HG02759 (cell line): ENCODE data around the gene ZNF335.
A peak's percentile ranks its signal among the peaks of the same experiment; 100 is the strongest.
"Not testable (repeated sequence)": the region's sequence is repeated elsewhere in the genome, so short reads cannot be mapped to it uniquely, and the experiment has no call there.

Experiments
- ATAC-seq: cut with Tn5 transposase; IDR thresholded peaks from one replicate; pipeline ENCODE4 v1.9.1; 2021; ENCODE audit warnings: mild to moderate bottlenecking, moderate library complexity; ENCODE audit not compliant: unreplicated experiment

ZNF335 gene

DNA sequence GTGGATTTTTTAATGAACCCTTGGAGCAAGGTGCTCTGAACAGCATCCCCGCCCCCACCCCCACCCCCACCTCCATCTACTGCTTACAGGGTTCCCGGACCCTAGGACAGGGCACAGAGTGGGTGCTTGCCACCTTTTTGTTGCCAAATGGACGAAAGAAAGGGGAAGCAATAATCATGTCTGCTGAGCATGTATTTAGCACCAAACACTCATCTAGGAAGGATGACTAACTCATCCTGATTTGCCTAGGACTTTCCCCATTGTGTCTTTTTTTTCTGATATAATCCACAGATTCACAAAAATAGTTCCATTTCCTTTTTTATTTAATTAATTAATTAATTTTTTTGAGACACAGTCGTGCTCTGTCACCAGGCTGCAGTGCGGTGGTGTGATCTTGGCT is 58.9 kb downstream of the ZNF335 start:
- no peak for ATAC-seq

DNA sequence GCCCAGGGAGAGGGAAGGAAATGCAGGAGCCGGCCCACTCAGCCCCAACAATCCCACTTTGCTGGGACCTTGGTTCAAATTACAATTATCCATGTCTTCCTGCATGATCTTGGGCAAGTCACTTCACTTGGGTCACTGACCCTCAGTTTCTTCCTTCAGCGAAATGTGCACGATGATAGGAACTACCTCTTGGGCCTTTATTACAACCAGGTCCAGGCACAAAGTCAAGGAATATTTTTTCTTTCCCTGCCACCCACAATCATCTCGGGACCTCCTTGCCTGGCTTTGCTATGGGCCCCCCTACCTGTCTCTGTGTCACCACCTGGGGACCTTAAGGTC is 59.7 kb downstream of the ZNF335 start:
- no peak for ATAC-seq

DNA sequence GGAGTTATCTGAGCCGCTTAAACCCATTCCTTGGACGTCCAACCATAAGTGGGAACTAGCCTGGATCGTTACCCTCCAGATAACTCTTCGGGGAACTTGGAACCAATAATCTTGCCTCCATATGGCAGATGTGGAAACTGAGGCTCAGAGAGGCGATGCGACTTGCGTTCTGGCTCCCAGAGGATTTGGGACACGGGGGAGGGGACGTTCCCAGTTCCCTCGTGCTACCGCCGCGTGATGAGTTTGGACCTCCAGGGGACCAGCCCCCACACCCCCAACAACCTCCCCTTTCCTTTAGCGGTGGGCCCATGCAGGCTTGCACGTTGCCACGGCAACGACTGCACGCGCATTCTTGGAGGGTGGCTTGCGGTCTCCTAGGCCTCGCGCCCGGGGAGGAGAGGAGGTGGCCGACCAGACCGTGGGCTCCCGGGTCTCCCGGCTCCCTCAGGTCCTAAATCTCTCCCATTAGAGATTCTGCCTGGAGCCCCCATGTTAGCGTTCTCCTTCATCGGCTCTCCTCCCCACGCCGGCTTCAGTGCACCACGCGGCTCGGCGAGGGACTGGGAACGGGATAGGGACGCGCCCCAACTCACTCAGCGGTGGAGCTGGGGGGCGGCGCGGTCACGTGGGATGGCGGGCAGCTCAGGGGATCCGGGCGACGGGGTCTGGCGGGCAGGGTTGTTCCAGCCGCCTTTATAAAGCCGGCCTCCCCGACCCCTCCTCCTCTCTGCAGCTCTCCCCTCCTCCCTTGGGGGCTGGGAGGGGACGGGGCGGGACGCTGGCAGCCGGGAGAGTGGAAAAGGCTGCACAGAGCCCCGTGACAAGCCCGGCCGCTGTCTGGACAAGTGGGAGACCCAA is 60.3 kb downstream of the ZNF335 start, which contains the start of gene PLTP:
Gene PLTP (minus strand): TSS at position 670 of the 858 bp plus-strand sequence. CDS start 703 bp downstream, outside the sequence.
- no peak for ATAC-seq

DNA sequence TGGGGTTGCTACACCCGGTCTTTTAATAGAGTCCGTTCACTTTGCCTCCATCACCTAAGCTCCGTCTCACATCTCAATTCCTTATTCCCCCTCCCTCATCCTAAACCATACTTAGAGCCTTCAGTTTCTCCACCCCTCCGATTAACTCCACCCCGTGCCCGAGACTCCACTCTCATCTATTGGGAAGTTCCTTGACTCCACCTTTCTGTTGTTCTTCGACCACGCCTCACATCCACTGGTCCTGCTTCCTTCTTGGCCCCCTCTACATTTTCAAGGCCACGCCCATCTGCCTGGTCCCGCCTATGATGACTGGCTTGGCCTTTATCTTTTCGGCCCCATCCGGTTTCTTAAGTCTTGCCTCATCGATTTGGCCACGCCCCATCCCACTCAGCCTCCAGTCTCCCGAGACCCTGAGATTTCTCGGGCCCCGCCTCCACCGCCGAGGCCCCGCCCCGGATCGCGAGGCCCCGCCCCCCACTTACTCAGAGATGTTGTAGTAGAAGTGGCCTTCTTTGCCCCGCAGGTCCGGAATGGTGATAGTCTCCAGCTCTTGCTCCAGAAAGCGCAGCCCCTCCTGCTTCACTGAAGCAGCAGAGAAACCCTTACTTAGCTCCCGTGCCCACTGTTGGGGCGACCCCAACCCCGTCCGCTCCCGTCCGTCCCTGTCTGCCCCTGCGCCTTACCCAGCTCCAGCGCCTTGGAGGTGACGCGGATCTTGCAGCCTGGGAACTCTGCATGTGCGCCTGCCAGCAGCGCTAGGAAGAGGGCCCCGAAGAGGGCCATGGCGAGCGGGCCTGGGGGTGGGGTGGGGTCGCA is 61.1 kb downstream of the ZNF335 start:
- peak; percentile 89 for ATAC-seq

DNA sequence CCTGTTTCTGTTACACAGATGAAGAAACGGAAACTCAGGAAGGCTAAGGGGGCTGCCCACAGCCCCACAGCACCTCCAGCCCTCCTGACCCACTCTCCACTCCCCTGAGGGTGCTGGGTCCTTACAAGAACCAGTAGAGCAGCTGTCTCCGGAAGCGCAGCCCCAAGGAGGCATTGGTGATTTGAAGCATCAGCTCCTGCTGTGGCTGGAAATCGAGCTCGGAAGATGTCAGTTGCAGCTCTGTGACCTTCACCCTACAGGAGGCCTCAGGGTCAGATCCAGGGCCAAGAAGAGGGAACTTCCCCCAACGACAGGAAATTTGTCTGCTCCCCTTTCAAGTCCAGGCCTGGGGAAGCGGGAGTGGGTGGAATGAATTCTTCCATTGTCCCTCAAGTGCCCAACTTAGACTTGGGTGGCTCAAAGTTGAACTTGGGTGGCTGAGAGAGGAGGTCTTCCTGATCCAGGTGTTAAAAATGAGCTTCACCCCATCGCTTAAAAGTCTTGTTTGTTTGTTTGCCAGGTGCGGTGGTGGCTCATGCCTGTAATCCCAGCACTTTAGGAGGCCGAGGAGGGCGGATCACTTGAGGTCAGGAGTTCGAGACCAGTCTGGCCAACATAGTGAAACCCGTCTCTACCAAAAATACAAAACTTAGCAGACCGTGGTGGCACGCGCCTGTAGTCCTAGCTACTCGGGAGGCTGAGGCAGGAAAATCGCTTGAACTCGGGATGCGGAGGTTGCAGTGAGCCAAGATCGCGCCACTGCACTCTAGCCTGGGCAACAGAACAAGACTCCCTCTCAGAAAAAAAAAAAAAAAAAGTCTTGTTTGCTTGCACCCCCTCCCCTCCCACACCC is 62.0 kb downstream of the ZNF335 start:
- ATAC-seq = no peak

DNA sequence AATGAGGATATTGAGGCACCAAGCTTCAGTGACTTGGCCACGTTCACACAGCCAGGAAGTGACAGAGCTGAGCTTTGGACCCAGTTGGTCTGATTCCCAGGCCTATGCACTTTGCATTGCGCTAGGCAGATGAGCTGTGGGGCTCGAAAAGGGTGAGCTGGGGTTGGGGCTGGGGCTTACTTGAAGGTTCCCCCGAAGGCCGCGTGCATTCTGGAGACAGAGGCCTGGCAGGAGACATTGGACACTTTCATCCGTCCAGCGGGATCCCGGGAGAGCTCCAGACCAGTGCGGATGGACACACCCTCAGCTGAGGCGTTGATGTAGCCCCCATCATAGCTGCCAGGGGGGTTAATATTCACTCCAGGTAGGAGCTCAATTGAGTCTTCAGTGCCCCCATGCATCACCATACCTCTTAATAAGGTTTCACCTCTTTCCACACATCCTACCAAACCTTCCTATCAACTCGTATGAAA is 62.6 kb downstream of the ZNF335 start:
- ATAC-seq = no peak

DNA sequence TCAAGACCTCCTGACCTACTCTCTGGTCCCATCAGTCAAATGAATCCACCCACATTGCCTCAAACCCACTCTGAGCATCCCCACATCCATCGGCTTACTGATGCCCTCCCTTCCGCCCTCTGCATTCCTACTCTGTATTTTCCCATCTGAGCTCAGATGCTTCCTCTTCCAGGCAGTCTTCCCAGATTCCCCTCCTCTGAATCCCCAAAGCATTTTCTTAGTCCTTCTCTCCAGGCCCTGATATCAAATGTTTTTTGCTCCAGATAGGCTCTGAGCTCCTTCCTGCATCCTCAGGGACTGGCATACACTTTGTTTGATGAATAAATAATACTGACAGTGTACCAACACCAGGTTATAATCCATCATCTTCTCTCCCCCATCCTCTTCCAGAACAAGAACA is 63.9 kb downstream of the ZNF335 start:
- ATAC-seq = no peak

DNA sequence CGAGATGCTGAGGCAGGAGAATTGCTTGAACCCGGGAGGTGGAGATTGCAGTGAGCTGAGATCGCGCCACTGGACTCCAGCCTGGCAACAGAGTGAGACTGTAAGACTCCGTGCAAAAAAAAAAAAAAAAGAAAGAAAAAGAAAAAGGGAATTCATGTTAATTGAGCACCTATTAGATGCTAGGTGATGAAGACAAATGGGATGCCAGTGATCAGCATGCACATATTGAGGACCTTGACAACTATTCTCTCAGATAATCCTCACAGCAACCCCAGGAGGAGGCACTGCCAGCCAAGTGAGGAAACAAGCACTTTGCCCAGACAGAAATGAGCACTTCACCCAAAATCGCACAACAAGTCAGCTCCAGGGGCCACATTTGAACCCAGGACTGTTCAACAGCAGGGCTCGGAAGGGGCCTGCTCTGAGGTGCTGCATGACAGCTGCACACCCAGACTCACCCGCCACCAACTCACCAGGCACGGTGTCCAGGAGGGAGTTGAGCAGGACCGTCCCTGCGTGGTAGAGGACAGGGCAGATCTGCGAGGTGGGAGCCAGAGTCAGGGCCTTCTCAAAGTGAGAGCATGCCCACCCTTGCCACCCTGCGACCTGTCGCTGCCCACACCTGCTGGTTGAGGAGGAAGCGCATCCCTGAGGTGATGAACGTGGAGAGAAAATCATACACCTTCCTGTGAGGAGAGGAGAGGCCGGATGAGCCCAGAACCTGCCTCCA is 64.6 kb downstream of the ZNF335 start:
- no peak for ATAC-seq

DNA sequence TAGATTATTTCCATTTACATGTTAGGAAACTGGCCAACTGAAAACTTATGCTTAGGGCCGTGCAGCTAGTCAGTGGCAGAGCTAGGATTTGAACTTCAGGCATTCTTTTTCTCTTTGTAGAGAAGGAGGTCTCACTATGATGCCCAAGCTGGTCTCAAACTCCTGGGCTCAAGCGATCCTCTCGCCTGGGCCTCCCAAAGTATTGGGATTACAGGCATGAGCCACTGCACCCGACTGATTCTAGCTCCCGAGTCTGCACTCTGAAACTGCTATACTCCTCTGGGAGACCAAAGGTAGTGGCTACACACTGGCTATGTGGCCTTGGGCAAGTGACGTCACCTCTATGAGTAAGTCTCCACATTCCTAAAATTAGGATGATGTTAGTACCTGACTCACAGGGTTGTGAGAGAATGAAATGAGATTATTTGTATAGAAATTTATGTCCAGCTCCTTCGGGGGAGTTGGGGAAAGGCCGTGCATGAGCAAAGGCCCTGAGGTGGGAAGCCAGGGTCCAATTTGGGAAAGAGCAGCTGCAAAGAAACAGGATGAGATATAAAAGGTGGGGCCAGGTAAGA is 66.4 kb downstream of the ZNF335 start:
- no peak for ATAC-seq

DNA sequence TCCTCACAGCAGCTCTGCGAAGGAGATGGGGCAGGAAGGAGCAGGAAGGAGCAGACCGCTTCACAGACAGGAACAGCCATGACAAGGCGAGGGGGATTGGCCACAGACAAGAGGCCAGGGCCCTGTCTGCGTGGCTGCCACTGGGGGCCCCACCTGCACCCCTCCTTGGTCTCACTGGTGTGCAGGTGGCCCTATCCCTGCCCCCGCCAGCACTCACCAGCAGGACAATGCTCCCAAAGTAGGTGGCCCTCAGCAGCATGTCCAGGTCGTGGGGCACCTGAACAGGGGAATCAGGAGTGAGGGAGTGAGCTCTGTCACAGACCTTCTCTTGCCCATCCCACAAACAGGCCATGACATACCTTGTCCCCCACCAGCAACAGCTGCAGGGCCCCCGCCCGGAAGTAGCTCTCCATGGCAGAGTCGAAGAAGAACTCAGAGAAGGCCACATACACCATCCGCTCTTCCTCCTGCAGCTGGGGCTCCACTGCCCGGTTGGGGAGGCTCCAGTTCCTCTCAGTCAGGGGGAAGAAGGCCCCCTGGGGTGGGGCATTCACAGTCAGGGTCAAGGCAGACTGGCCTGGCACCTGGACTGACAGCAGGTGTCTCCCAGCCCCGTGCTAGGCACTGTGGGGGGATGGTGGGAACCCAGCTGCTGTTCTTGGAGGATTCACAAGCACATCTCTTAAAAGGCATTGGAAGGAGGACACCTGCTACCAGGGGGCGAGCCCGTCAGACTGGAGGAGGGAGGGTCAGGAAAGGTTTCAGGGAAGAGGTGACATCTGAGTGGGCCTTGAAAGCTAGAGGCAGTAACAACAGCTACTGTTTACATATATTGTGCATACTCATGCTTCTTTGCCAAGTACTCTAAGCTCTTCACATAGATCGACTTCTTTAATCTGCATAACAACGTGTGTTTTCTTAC is 67.2 kb downstream of the ZNF335 start:
- no peak for ATAC-seq

DNA sequence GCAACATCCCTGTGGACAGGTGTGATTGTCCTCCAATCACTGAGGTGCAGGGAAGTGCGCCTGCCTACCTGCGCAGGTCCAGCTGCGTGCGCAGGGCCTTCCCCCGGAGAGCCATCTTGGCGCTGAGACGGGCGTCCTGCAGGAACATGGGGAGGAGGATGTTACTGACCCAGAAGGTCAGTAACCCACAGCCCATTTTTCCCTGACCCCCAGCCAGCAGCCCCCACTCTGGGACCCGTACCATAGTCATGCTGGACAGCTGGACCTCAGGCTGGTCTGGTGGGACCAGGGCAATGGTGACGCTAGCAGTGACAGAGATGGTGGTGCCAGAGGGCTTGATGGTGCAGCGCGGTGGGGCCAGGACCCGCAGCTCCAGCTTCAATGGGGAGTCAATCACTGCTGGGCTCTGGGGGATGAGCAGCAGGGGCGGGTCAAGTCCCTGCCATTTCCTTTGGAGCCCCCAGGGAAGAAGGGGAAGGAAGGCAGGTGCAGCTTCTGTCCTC is 69.8 kb downstream of the ZNF335 start:
- ATAC-seq = no peak

DNA sequence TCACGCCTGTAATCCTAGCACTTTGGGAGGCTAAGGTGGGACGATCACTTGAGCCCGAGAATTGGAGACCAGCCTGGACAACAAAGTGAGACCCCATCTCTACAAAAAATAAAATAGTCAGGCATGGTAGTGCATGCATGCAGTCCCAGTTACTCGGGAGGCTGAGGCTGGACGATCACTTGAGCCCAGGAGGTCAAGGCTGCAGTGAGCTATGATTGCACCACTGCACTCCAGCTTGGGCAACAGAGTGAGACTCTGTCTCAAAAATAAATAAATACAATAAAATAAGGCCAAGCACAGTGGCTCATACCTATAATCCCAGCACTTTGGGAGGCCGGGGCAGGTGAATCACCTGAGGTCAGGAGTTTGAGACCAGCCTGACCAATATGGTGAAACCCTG is 70.7 kb downstream of the ZNF335 start:
- ATAC-seq = not testable (repeated sequence)

DNA sequence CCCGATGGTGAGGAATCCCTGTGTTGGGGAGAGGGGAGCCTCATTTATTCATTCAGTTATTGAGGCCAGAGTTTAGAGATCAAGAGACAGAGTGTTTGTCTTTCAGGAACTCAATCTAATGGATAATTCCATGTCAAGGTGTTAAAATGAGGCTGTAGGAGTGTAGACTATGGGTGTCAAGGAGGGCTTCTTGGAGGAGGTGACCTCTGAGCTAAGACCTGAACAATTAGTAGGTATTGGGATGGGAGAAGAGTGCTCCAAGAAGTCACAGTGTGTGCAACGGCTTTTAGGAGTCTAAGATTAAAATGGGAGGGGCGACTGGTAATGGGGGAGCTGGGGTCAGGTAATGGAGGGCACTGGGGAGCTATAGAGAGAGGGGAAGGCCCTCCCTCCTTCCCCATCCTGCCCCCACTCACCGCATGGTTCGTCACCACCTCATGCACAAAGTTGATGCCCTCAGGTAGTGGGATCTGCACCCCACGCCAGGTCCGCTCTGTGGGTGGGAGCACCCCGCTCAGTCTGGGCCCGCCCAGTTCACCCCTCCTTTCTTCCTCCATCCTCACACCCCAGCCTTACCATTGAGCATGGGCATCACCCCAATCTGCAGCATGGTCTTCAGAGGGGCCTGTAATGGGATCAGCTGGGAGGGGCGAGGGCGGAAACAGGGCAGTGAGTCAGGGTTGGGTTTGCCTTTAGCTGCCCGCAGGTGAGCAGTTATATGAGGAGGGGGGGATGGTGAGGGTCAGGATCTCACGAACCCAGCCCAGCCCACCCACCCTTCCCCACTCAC is 72.8 kb downstream of the ZNF335 start:
- ATAC-seq = no peak
